ENCODE results near the gene ADPRHL1. TPM values are rescaled to one million over a fixed set of nuclear protein-coding genes. Genes with fewer than 3 reads are reported as not detected.
A peak's percentile ranks its signal among the peaks of the same experiment; 100 is the strongest.

Gene ADPRHL1
- total RNA-seq, 2 experiments from 2014 or later, result 0.42 to 0.47 TPM

DNA sequence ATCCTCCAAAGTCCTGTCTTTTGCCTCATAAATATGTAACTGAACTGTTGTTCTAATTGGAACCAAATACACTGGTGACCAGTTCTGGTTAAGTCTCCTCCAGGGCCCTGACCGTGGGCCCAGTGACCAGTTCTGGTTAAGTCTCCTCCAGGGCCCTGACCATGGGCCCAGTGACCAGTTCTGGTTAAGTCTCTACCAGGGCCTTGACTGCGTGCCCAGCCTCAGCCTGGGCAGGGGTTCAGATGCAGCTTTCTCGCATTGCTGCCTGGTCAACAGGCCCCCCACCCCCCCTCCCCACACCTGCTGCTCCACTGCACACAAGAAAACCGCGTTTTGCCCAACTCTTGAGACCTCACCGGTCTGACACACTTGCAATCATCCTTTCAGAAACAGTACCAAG, 85.5 kb downstream of the ADPRHL1 start:
- Mint-ChIP-seq H3K4me1 (ENCODE audit: low read depth) (peaks cover under 1% of the 10 kb centered on the region), H3K27me3 (peaks cover 10% of the 10 kb centered on the region), H3K36me3 (ENCODE audit: low read depth) (no peaks in the 10 kb centered on the region), H3K4me3 (no peak overlapping the region), H3K9me3 (no peaks in the 10 kb centered on the region), H3K27ac (no peak overlapping the region)
- Histone ChIP-seq H3K4me3 (ENCODE audit: low read length) (no peak overlapping the region), H3K4me1 (ENCODE audit: insufficient read depth, low read length) (peaks cover 14% of the 10 kb centered on the region), H3K36me3 (ENCODE audit: insufficient read depth, low read length) (no peaks in the 10 kb centered on the region), H3K9me3 (ENCODE audit: control insufficient read depth in 1 of 2, insufficient read depth in 1 of 2, low read length in 2 of 2) (peaks cover 0 to 26% of the 10 kb centered on the region in 2 experiments), H3K27ac (ENCODE audit: low read depth in 1 of 2, low read length in 2 of 2) (no peak overlapping the region), H3K27me3 (ENCODE audit: control insufficient read depth in 1 of 2, insufficient read depth in 2 of 2, low read length in 2 of 2) (peaks cover 17 to 20% of the 10 kb centered on the region in 2 experiments)
- POLR2A ChIA-PET, result no interaction called here
- CTCF ChIA-PET, result no interaction called here
- ATAC-seq (ENCODE audit: poor library complexity) (no peak), DNase-seq (no peak)
- TF ChIP-seq CTCF (IDR thresholded peaks at IDR 0.05), result no peak
- intact Hi-C loops (cut with DNase I, micrococcal nuclease), result no loop called here

GRCh38 chr13:113367020-113367560, 86.2 kb downstream of the ADPRHL1 start:
- Mint-ChIP-seq H3K4me3 (no peak overlapping the region), H3K4me1 (ENCODE audit: low read depth) (peaks cover 8% of the 10 kb centered on the region), H3K27me3 (peaks cover 14% of the 10 kb centered on the region), H3K36me3 (ENCODE audit: low read depth) (no peaks in the 10 kb centered on the region), H3K27ac (no peak overlapping the region), H3K9me3 (no peaks in the 10 kb centered on the region)
- Histone ChIP-seq H3K4me3 (ENCODE audit: low read length) (no peak overlapping the region), H3K36me3 (ENCODE audit: insufficient read depth, low read length) (no peaks in the 10 kb centered on the region), H3K27ac (ENCODE audit: low read depth in 1 of 2, low read length in 2 of 2) (no peak overlapping the region), H3K27me3 (ENCODE audit: control insufficient read depth in 1 of 2, insufficient read depth in 2 of 2, low read length in 2 of 2) (peaks cover 21 to 22% of the 10 kb centered on the region in 2 experiments), H3K9me3 (ENCODE audit: control insufficient read depth in 1 of 2, insufficient read depth in 1 of 2, low read length in 2 of 2) (peaks cover 0 to 30% of the 10 kb centered on the region in 2 experiments), H3K4me1 (ENCODE audit: insufficient read depth, low read length) (peaks cover 14% of the 10 kb centered on the region)
- no peak for TF ChIP-seq CTCF (IDR thresholded peaks at IDR 0.05)
- no peak for DNase-seq
- intact Hi-C loops (cut with DNase I, micrococcal nuclease), result no loop called here
- POLR2A ChIA-PET, result no interaction called here
- CTCF ChIA-PET, result interaction anchor here (0.7 kb wide), 1 partner anchor 863 kb away, joined by 5 read pairs; no protein-coding TSS in a partner anchor
- ATAC-seq (ENCODE audit: poor library complexity), result no peak

GRCh38 chr13:113365971-113366588, 87.2 kb downstream of the ADPRHL1 start:
- Histone ChIP-seq H3K27ac (ENCODE audit: low read depth in 1 of 2, low read length in 2 of 2) (no peak overlapping the region), H3K4me3 (ENCODE audit: low read length) (no peak overlapping the region), H3K27me3 (ENCODE audit: control insufficient read depth in 1 of 2, insufficient read depth in 2 of 2, low read length in 2 of 2) (peaks cover 21 to 24% of the 10 kb centered on the region in 2 experiments), H3K4me1 (ENCODE audit: insufficient read depth, low read length) (peaks cover 14% of the 10 kb centered on the region), H3K36me3 (ENCODE audit: insufficient read depth, low read length) (no peaks in the 10 kb centered on the region), H3K9me3 (ENCODE audit: control insufficient read depth in 1 of 2, insufficient read depth in 1 of 2, low read length in 2 of 2) (peaks cover 0 to 28% of the 10 kb centered on the region in 2 experiments)
- H3K36me3 Mint-ChIP-seq (ENCODE audit: low read depth), result no peaks in the 10 kb centered on the region
- ATAC-seq (ENCODE audit: poor library complexity) (no peak), DNase-seq (no peak)
- POLR2A ChIA-PET, result no interaction called here
- intact Hi-C loops (cut with DNase I, micrococcal nuclease), result no loop called here
- CTCF ChIA-PET, result interaction anchor here (0.7 kb wide), 1 partner anchor 864 kb away, joined by 5 read pairs; no protein-coding TSS in a partner anchor
- no peak for TF ChIP-seq CTCF (IDR thresholded peaks at IDR 0.05)
- peaks cover 8% of the 10 kb centered on the region for H3K4me1 Mint-ChIP-seq (ENCODE audit: low read depth)
- H3K4me3 Mint-ChIP-seq, result peak overlapping the region; percentile 63
- no peak overlapping the region for H3K27ac Mint-ChIP-seq
- peaks cover 19% of the 10 kb centered on the region for H3K27me3 Mint-ChIP-seq
- no peaks in the 10 kb centered on the region for H3K9me3 Mint-ChIP-seq

Measured in CD4-positive, alpha-beta T cell (primary cell).